ENCODE measurements around the gene HEPH.

HEPH gene

GRCh38 chrX:66162331-66162822, 1.7 kb upstream of the HEPH start:
- no peak overlapping the region for H3K27ac ChIP-seq (ENCODE audit: low read length)
- H3K9me3 ChIP-seq (ENCODE audit: control insufficient read depth in 2 of 2, low read length in 2 of 2), result no peaks in the 10 kb centered on the region
- H3K4me1 ChIP-seq (ENCODE audit: control insufficient read depth, insufficient read depth, low read length), result no peaks in the 10 kb centered on the region
- H3K9ac ChIP-seq (ENCODE audit: low read length in 2 of 2), result no peak overlapping the region
- H3K27me3 ChIP-seq (ENCODE audit: control insufficient read depth in 1 of 2, insufficient read depth in 2 of 2, low read length in 2 of 2), result no peaks in the 10 kb centered on the region
- no peaks in the 10 kb centered on the region for H3K36me3 ChIP-seq (ENCODE audit: control insufficient read depth in 2 of 2, insufficient read depth in 2 of 2, low read length in 2 of 2)
- H3K4me3 ChIP-seq (ENCODE audit: low read length in 2 of 2), result no peak overlapping the region

- Histone ChIP-seq H3K36me3 (ENCODE audit: control insufficient read depth in 2 of 2, insufficient read depth in 2 of 2, low read length in 2 of 2) (no peaks in the 10 kb centered on the region), H3K27me3 (ENCODE audit: control insufficient read depth in 1 of 2, insufficient read depth in 2 of 2, low read length in 2 of 2) (no peaks in the 10 kb centered on the region), H3K4me1 (ENCODE audit: control insufficient read depth, insufficient read depth, low read length) (no peaks in the 10 kb centered on the region), H3K9me3 (ENCODE audit: control insufficient read depth in 2 of 2, low read length in 2 of 2) (no peaks in the 10 kb centered on the region), H3K9ac (ENCODE audit: low read length in 2 of 2) (no peak overlapping the region), H3K4me3 (ENCODE audit: low read length in 2 of 2) (no peak overlapping the region), H3K27ac (ENCODE audit: low read length) (no peak overlapping the region)
These were observed 600 bp upstream of the HEPH start for GRCh38 chrX:66163447-66163846.

- Histone ChIP-seq H3K9me3 (ENCODE audit: control insufficient read depth in 2 of 2, low read length in 2 of 2) (no peaks in the 10 kb centered on the region), H3K27ac (ENCODE audit: low read length) (peak overlapping the region; percentile 38), H3K4me3 (ENCODE audit: low read length in 2 of 2) (peak overlapping the region; percentile 72 to 77), H3K9ac (ENCODE audit: low read length in 2 of 2) (peak overlapping the region; percentile 69 to 76), H3K36me3 (ENCODE audit: control insufficient read depth in 2 of 2, insufficient read depth in 2 of 2, low read length in 2 of 2) (no peaks in the 10 kb centered on the region), H3K27me3 (ENCODE audit: control insufficient read depth in 1 of 2, insufficient read depth in 2 of 2, low read length in 2 of 2) (no peaks in the 10 kb centered on the region), H3K4me1 (ENCODE audit: control insufficient read depth, insufficient read depth, low read length) (no peaks in the 10 kb centered on the region)
These were observed 423 bp downstream of the HEPH start for GRCh38 chrX:66164470-66164869.

- Histone ChIP-seq H3K27ac (ENCODE audit: low read length) (no peak overlapping the region), H3K4me1 (ENCODE audit: control insufficient read depth, insufficient read depth, low read length) (no peaks in the 10 kb centered on the region), H3K9me3 (ENCODE audit: control insufficient read depth in 2 of 2, low read length in 2 of 2) (no peaks in the 10 kb centered on the region), H3K4me3 (ENCODE audit: low read length in 2 of 2) (peak overlapping the region; percentile 72 to 77), H3K9ac (ENCODE audit: low read length in 2 of 2) (peak overlapping the region in 1 of 2 donors; percentile 76), H3K36me3 (ENCODE audit: control insufficient read depth in 2 of 2, insufficient read depth in 2 of 2, low read length in 2 of 2) (no peaks in the 10 kb centered on the region), H3K27me3 (ENCODE audit: control insufficient read depth in 1 of 2, insufficient read depth in 2 of 2, low read length in 2 of 2) (no peaks in the 10 kb centered on the region)
These were observed 884 bp downstream of the HEPH start for GRCh38 chrX:66164931-66165330.

- Histone ChIP-seq H3K4me3 (ENCODE audit: low read length in 2 of 2) (peak overlapping the region in 1 of 2 donors; percentile 26), H3K9me3 (ENCODE audit: control insufficient read depth in 2 of 2, low read length in 2 of 2) (no peaks in the 10 kb centered on the region)
These were observed 2.6 kb downstream of the HEPH start for GRCh38 chrX:66166671-66167070.

GRCh38 chrX:66167431-66167830, 3.4 kb downstream of the HEPH start:
- Histone ChIP-seq H3K4me1 (ENCODE audit: control insufficient read depth, insufficient read depth, low read length) (no peaks in the 10 kb centered on the region), H3K4me3 (ENCODE audit: low read length in 2 of 2) (peak overlapping the region; percentile 3 to 26), H3K36me3 (ENCODE audit: control insufficient read depth in 2 of 2, insufficient read depth in 2 of 2, low read length in 2 of 2) (no peaks in the 10 kb centered on the region), H3K27ac (ENCODE audit: low read length) (peak overlapping the region; percentile 25), H3K27me3 (ENCODE audit: control insufficient read depth in 1 of 2, insufficient read depth in 2 of 2, low read length in 2 of 2) (no peaks in the 10 kb centered on the region), H3K9ac (ENCODE audit: low read length in 2 of 2) (no peak overlapping the region), H3K9me3 (ENCODE audit: control insufficient read depth in 2 of 2, low read length in 2 of 2) (no peaks in the 10 kb centered on the region)

More at GRCh38 chrX:66166671-66167070, 2.6 kb downstream of the HEPH start:
- peak overlapping the region; percentile 25 for H3K27ac ChIP-seq (ENCODE audit: low read length)
- H3K36me3 ChIP-seq (ENCODE audit: control insufficient read depth in 2 of 2, insufficient read depth in 2 of 2, low read length in 2 of 2), result no peaks in the 10 kb centered on the region
- no peaks in the 10 kb centered on the region for H3K4me1 ChIP-seq (ENCODE audit: control insufficient read depth, insufficient read depth, low read length)
- no peak overlapping the region for H3K9ac ChIP-seq (ENCODE audit: low read length in 2 of 2)
- H3K27me3 ChIP-seq (ENCODE audit: control insufficient read depth in 1 of 2, insufficient read depth in 2 of 2, low read length in 2 of 2), result no peaks in the 10 kb centered on the region

- Histone ChIP-seq H3K9ac (ENCODE audit: low read length in 2 of 2) (no peak overlapping the region), H3K4me1 (ENCODE audit: control insufficient read depth, insufficient read depth, low read length) (no peaks in the 10 kb centered on the region), H3K27me3 (ENCODE audit: control insufficient read depth in 1 of 2, insufficient read depth in 2 of 2, low read length in 2 of 2) (no peaks in the 10 kb centered on the region), H3K4me3 (ENCODE audit: low read length in 2 of 2) (no peak overlapping the region), H3K9me3 (ENCODE audit: control insufficient read depth in 2 of 2, low read length in 2 of 2) (peaks cover 2 to 3% of the 10 kb centered on the region in 2 donors), H3K36me3 (ENCODE audit: control insufficient read depth in 2 of 2, insufficient read depth in 2 of 2, low read length in 2 of 2) (peaks cover 7 to 13% of the 10 kb centered on the region in 2 donors), H3K27ac (ENCODE audit: low read length) (no peak overlapping the region)
These were observed 12.1 kb downstream of the HEPH start for GRCh38 chrX:66176134-66176533.

- Histone ChIP-seq H3K27me3 (ENCODE audit: control insufficient read depth in 1 of 2, insufficient read depth in 2 of 2, low read length in 2 of 2) (peaks cover 0 to 5% of the 10 kb centered on the region in 2 donors), H3K4me1 (ENCODE audit: control insufficient read depth, insufficient read depth, low read length) (no peaks in the 10 kb centered on the region), H3K36me3 (ENCODE audit: control insufficient read depth in 2 of 2, insufficient read depth in 2 of 2, low read length in 2 of 2) (peaks cover 13 to 18% of the 10 kb centered on the region in 2 donors), H3K4me3 (ENCODE audit: low read length in 2 of 2) (no peak overlapping the region), H3K9ac (ENCODE audit: low read length in 2 of 2) (no peak overlapping the region), H3K27ac (ENCODE audit: low read length) (no peak overlapping the region), H3K9me3 (ENCODE audit: control insufficient read depth in 2 of 2, low read length in 2 of 2) (no peaks in the 10 kb centered on the region)
These were observed 27.5 kb downstream of the HEPH start for GRCh38 chrX:66191563-66191962.

- no peak overlapping the region for H3K27ac ChIP-seq (ENCODE audit: low read length)
- no peak overlapping the region for H3K4me3 ChIP-seq (ENCODE audit: low read length in 2 of 2)
- H3K27me3 ChIP-seq (ENCODE audit: control insufficient read depth in 1 of 2, insufficient read depth in 2 of 2, low read length in 2 of 2), result peaks cover 0 to 5% of the 10 kb centered on the region in 2 donors
- H3K9ac ChIP-seq (ENCODE audit: low read length in 2 of 2), result no peak overlapping the region
- no peaks in the 10 kb centered on the region for H3K4me1 ChIP-seq (ENCODE audit: control insufficient read depth, insufficient read depth, low read length)
- no peaks in the 10 kb centered on the region for H3K9me3 ChIP-seq (ENCODE audit: control insufficient read depth in 2 of 2, low read length in 2 of 2)
- H3K36me3 ChIP-seq (ENCODE audit: control insufficient read depth in 2 of 2, insufficient read depth in 2 of 2, low read length in 2 of 2), result peaks cover 14% of the 10 kb centered on the region in 2 donors
These were observed 29.8 kb downstream of the HEPH start for GRCh38 chrX:66193821-66194220.

GRCh38 chrX:66200050-66200664, 36.1 kb downstream of the HEPH start:
- H3K4me1 ChIP-seq (ENCODE audit: control insufficient read depth, insufficient read depth, low read length), result no peaks in the 10 kb centered on the region
- no peak overlapping the region for H3K27ac ChIP-seq (ENCODE audit: low read length)
- peaks cover 0 to 5% of the 10 kb centered on the region in 2 donors for H3K36me3 ChIP-seq (ENCODE audit: control insufficient read depth in 2 of 2, insufficient read depth in 2 of 2, low read length in 2 of 2)
- no peak overlapping the region for H3K9ac ChIP-seq (ENCODE audit: low read length in 2 of 2)
- H3K4me3 ChIP-seq (ENCODE audit: low read length in 2 of 2), result no peak overlapping the region
- no peaks in the 10 kb centered on the region for H3K9me3 ChIP-seq (ENCODE audit: control insufficient read depth in 2 of 2, low read length in 2 of 2)
- peaks cover 0 to 2% of the 10 kb centered on the region in 2 donors for H3K27me3 ChIP-seq (ENCODE audit: control insufficient read depth in 1 of 2, insufficient read depth in 2 of 2, low read length in 2 of 2)
